Stimulated activated naive CD4-positive, alpha-beta T cell (primary cell): Measurements from ENCODE around the gene CYSTM1.
A peak's percentile ranks its signal among the peaks of the same experiment; 100 is the strongest.

Source experiments
- DNase-seq, 6 experiments: peaks; one replicate each; lab custom pipeline; 2025; lab: John Stamatoyannopoulos, UW

The CYSTM1 gene

GRCh38 chr5:140236891-140237598 lies 62.1 kb downstream of the CYSTM1 start:
- no peak for DNase-seq

GRCh38 chr5:140238756-140239155 lies 63.8 kb downstream of the CYSTM1 start:
- DNase-seq, result no peak

GRCh38 chr5:140239461-140239860 lies 64.5 kb downstream of the CYSTM1 start:
- no peak for DNase-seq

GRCh38 chr5:140239939-140240700 lies 65.1 kb downstream of the CYSTM1 start:
- peak in 5 of 6 experiments; percentile 19 to 35 (median 31) for DNase-seq

GRCh38 chr5:140240987-140241706 lies 66.2 kb downstream of the CYSTM1 start:
- no peak for DNase-seq

GRCh38 chr5:140242099-140242498 lies 67.1 kb downstream of the CYSTM1 start:
- DNase-seq, result no peak

- DNase-seq, result no peak
Observed at GRCh38 chr5:140242890-140243585, 68.0 kb downstream of the CYSTM1 start.

- no peak for DNase-seq
Observed at GRCh38 chr5:140243706-140244250, 68.8 kb downstream of the CYSTM1 start.

- peak; percentile 63 to 79 (median 70) for DNase-seq
Observed at GRCh38 chr5:140244525-140245025, 69.6 kb downstream of the CYSTM1 start.

GRCh38 chr5:140245341-140245740 lies 70.4 kb downstream of the CYSTM1 start:
- DNase-seq, result peak in 1 of 6 experiments; percentile 17

GRCh38 chr5:140245926-140246325 lies 70.9 kb downstream of the CYSTM1 start:
- no peak for DNase-seq

GRCh38 chr5:140246378-140247122 lies 71.6 kb downstream of the CYSTM1 start:
- no peak for DNase-seq

GRCh38 chr5:140248414-140248813 lies 73.4 kb downstream of the CYSTM1 start:
- no peak for DNase-seq

GRCh38 chr5:140249536-140249935 lies 74.5 kb downstream of the CYSTM1 start:
- DNase-seq, result no peak

GRCh38 chr5:140250386-140250785 lies 75.4 kb downstream of the CYSTM1 start:
- DNase-seq, result no peak

- peak in 3 of 6 experiments; percentile 12 to 39 (median 23) for DNase-seq
Observed at GRCh38 chr5:140251527-140251973, 76.6 kb downstream of the CYSTM1 start.

GRCh38 chr5:140252470-140253126 lies 77.6 kb downstream of the CYSTM1 start:
- DNase-seq, result no peak

- DNase-seq, result no peak
Observed at GRCh38 chr5:140253985-140254384, 79.0 kb downstream of the CYSTM1 start.

- DNase-seq, result no peak
Observed at GRCh38 chr5:140255460-140256157, 80.6 kb downstream of the CYSTM1 start.

GRCh38 chr5:140256726-140257125 lies 81.7 kb downstream of the CYSTM1 start:
- no peak for DNase-seq
